ENCODE data around the gene CERCAM.

The CERCAM gene

GRCh38 chr9:128420651-128421481, at the start of gene CERCAM:
Gene CERCAM, plus strand, starts transcription at chr9:128420857. Its CDS starts 21 bp downstream, at chr9:128420878.
- no peak for TF ChIP-seq CTCF (conservative IDR thresholded peaks at IDR 0.05)
- H3K27ac ChIP-seq: peak within 1 kb of the TSS; percentile 88

GRCh38 chr9:128371630-128372117, 49.0 kb upstream of the CERCAM start:
- H3K27ac ChIP-seq: peak overlapping the region; percentile 86
- no peak for TF ChIP-seq CTCF (conservative IDR thresholded peaks at IDR 0.05)

GRCh38 chr9:128372188-128372641, 48.4 kb upstream of the CERCAM start:
- H3K27ac ChIP-seq: peak overlapping the region; percentile 86
- TF ChIP-seq CTCF (conservative IDR thresholded peaks at IDR 0.05): no peak

- no peak overlapping the region for H3K27ac ChIP-seq
- TF ChIP-seq CTCF (conservative IDR thresholded peaks at IDR 0.05): no peak
These were observed 47.9 kb upstream of the CERCAM start for GRCh38 chr9:128372784-128373183.

- no peak overlapping the region for H3K27ac ChIP-seq
- TF ChIP-seq CTCF (conservative IDR thresholded peaks at IDR 0.05): no peak
These were observed 46.4 kb upstream of the CERCAM start for GRCh38 chr9:128374221-128374675.

GRCh38 chr9:128375865-128376264, 44.8 kb upstream of the CERCAM start:
- H3K27ac ChIP-seq: no peak overlapping the region
- TF ChIP-seq CTCF (conservative IDR thresholded peaks at IDR 0.05): no peak

GRCh38 chr9:128382261-128382660, 38.4 kb upstream of the CERCAM start:
- H3K27ac ChIP-seq: no peak overlapping the region
- no peak for TF ChIP-seq CTCF (conservative IDR thresholded peaks at IDR 0.05)
